Endothelial cell of umbilical vein (primary cell): Measurements from ENCODE around the gene PLXNA1. TPM values are rescaled to one million over a fixed set of nuclear protein-coding genes. Genes with fewer than 3 reads are reported as not detected.

Experiments
- BruUV-seq: library from RNA; stranded (reverse); fragments of 400-500 nt; replicated peaks from 2 replicates; lab custom pipeline; 2021; lab: Mats Ljungman, UMichigan
- CTCF ChIA-PET: fragments of 300-600, 350-600 bp; sonication (Branson Sonifier 250); formaldehyde crosslinking; loops from one replicate; lab custom pipeline; 2021; ENCODE audit warnings: antibody characterized with exemption, inconsistent platforms; lab: Charles Lee
- POLR2A ChIA-PET: fragments of 300-600, 350-600 bp; sonication (Branson Sonifier 250); formaldehyde crosslinking; loops from one replicate; lab custom pipeline; 2021; ENCODE audit warnings: antibody characterized with exemption, inconsistent platforms; lab: Charles Lee
- DNase-seq: peaks from one replicate; pipeline ENCODE4 v3.0.0-alpha.2; 2011; ENCODE audit warnings: low read depth, low spot score
- FAIRE-seq: peaks from 2 replicates; lab custom pipeline; 2011; peaks lifted over from hg19 to GRCh38; lab: Jason Lieb, UNC
- H2AFZ ChIP-seq: 2 replicates; pipeline ENCODE4 v1.6.0; 2012; ENCODE audit warnings: low read depth, low read length, control low read depth, inconsistent platforms
- H3K27ac ChIP-seq: 2 replicates; pipeline ENCODE4 v1.5.1; 2011; ENCODE audit warnings: low read depth, mild to moderate bottlenecking, control low read depth, low read length, moderate library complexity; ENCODE audit not compliant: insufficient read depth
- H3K27me3 ChIP-seq, 2 experiments: 2 replicates each; pipeline versions ENCODE4 v1.6.0 to v1.6.1; 2011; ENCODE audit warnings: low read length in 2 of 2, mixed read lengths in 1 of 2; ENCODE audit not compliant: control insufficient read depth in 2 of 2, insufficient read depth in 2 of 2
- H3K36me3 ChIP-seq, 2 experiments: 2 replicates in 1 of 2; 3 replicates in 1 of 2; pipeline ENCODE4 v1.5.1; 2011; ENCODE audit warnings: low read length in 2 of 2, mild to moderate bottlenecking in 1 of 2, moderate library complexity in 1 of 2; ENCODE audit not compliant: control insufficient read depth in 2 of 2, insufficient read depth in 2 of 2; ENCODE audit errors: extremely low read depth in 1 of 2
- H3K4me1 ChIP-seq: 3 replicates; pipeline ENCODE4 v1.5.1; 2011; ENCODE audit warnings: mild to moderate bottlenecking, low read length; ENCODE audit not compliant: control insufficient read depth, insufficient read depth; ENCODE audit errors: extremely low read depth
- H3K4me2 ChIP-seq: 2 replicates; pipeline ENCODE4 v1.6.1; 2011; ENCODE audit warnings: low read length, control low read depth, mixed read lengths; ENCODE audit not compliant: insufficient read depth
- H3K4me3 ChIP-seq, 3 experiments: fragments of 200-600 bp in 1 of 3; sonication (generic), shearing (Covaris generic) in 1 of 3; replicated peaks in 1 of 3; 2 replicates each; pipeline ENCODE4 v1.5.1; 2011 to 2016; ENCODE audit warnings: control low read depth in 3 of 3, low read length in 3 of 3, mild to moderate bottlenecking in 2 of 3, inconsistent platforms in 1 of 3, low read depth in 1 of 3, moderate library complexity in 1 of 3; ENCODE audit not compliant: insufficient read depth in 1 of 3
- H3K79me2 ChIP-seq: 2 replicates; pipeline ENCODE4 v1.6.0; 2012; ENCODE audit warnings: low read length, inconsistent platforms; ENCODE audit not compliant: control insufficient read depth, insufficient read depth
- H3K9ac ChIP-seq: replicated peaks from 2 replicates; pipeline ENCODE3; 2011; ENCODE audit warnings: low read length, control low read depth; ENCODE audit not compliant: insufficient read depth; ENCODE audit errors: extremely low read depth
- H3K9me1 ChIP-seq: replicated peaks from 3 replicates; pipeline ENCODE4 v1.6.0; 2011; ENCODE audit warnings: mild to moderate bottlenecking, low read length; ENCODE audit not compliant: control insufficient read depth, insufficient read depth; ENCODE audit errors: extremely low read depth
- H3K9me3 ChIP-seq: replicated peaks from 2 replicates; pipeline ENCODE4 v1.5.1; 2012; ENCODE audit warnings: low read length, inconsistent platforms; ENCODE audit not compliant: control insufficient read depth, insufficient read depth
- H4K20me1 ChIP-seq: replicated peaks from 2 replicates; pipeline ENCODE3; 2011; ENCODE audit warnings: mild to moderate bottlenecking, low read length; ENCODE audit not compliant: control insufficient read depth, insufficient read depth; ENCODE audit errors: extremely low read depth
- CTCF ChIP-seq, 2 donors: IDR thresholded peaks; 1 replicate in 1 of 2; 2 replicates in 1 of 2; pipeline ENCODE4 v1.5.1; 2011; ENCODE audit warnings: low read length in 2 of 2, mild to moderate bottlenecking in 2 of 2, moderate library complexity in 2 of 2, control low read depth in 1 of 2, inconsistent platforms in 1 of 2, low read depth in 1 of 2; ENCODE audit not compliant: insufficient read depth in 1 of 2; ENCODE audit errors: extremely low read depth in 1 of 2
- EZH2 ChIP-seq: IDR thresholded peaks from 2 replicates; pipeline ENCODE4 v1.6.1; 2012; ENCODE audit warnings: borderline replicate concordance, low read depth, mild to moderate bottlenecking, moderate library complexity, low read length, inconsistent platforms; ENCODE audit not compliant: severe bottlenecking
- FOS ChIP-seq: IDR thresholded peaks from 2 replicates; pipeline ENCODE4 v1.6.1; 2011; ENCODE audit warnings: mild to moderate bottlenecking, low read length, moderate library complexity, borderline replicate concordance; ENCODE audit not compliant: insufficient read depth
- GATA2 ChIP-seq: IDR thresholded peaks from 2 replicates; pipeline ENCODE4 v1.7.0; 2011; ENCODE audit warnings: low read depth, mild to moderate bottlenecking, moderate library complexity, mixed read lengths, low read length; ENCODE audit not compliant: insufficient read length, insufficient read depth
- JUN ChIP-seq: IDR thresholded peaks from 2 replicates; pipeline ENCODE4 v1.6.1; 2011; ENCODE audit warnings: borderline replicate concordance, low read depth; ENCODE audit not compliant: insufficient read length, insufficient read depth
- MAX ChIP-seq: IDR thresholded peaks from 2 replicates; pipeline ENCODE4 v1.6.1; 2011; ENCODE audit not compliant: insufficient read depth, insufficient read length
- MYC ChIP-seq: IDR thresholded peaks from one replicate; pipeline ENCODE4 v1.6.1; 2011; ENCODE audit warnings: mild to moderate bottlenecking, low read depth, low read length
- POLR2A ChIP-seq: IDR thresholded peaks from 2 replicates; pipeline ENCODE4 v1.6.1; 2012; ENCODE audit warnings: low read depth, mild to moderate bottlenecking, control low read depth, low read length
- POLR2AphosphoS5 ChIP-seq: IDR thresholded peaks from 2 replicates; pipeline ENCODE4 v1.6.1; 2012; ENCODE audit warnings: low read depth, mild to moderate bottlenecking, control low read depth, low read length, moderate library complexity; ENCODE audit not compliant: insufficient read depth
- dilution Hi-C: fragments of 300-500 bp; cut with MboI; formaldehyde crosslinking; loops from one replicate; pipeline ENCODE4 v1.15.0; 2019; ENCODE audit warnings: low sequenced_read_pairs; ENCODE audit not compliant: extremely low pct_ligation_motif_present
- intact Hi-C: fragments of 100-400 bp; cut with micrococcal nuclease; formaldehyde crosslinking; loops from one replicate; pipeline ENCODE4 v1.10.0; 2022
- polyA plus RNA-seq, 4 experiments: library from polyadenylated mRNA; depleted of rRNA in 3 of 4; stranded (reverse) in 3 of 4; unstranded in 1 of 4; fragments of >200 nt; gene quantifications; 2 replicates each; pipeline versions ENCODE4 v1.2.1 to v1.2.3, GENCODE V29; 2011 to 2012; ENCODE audit warnings: missing spikeins in 1 of 4
- total RNA-seq: library from RNA; stranded (reverse); gene quantifications from 2 replicates; pipeline ENCODE4 v1.2.3, GENCODE V29; 2021

PLXNA1 gene
- total and polyA plus RNA-seq, 2 donors (not counting 3 experiments of a cell fraction or from before 2014, with no cell fraction given) = 14.1 to 18.4 TPM

- Histone ChIP-seq H3K27ac (no peak overlapping the region), H3K9ac (no peak overlapping the region), H3K9me1 (no peaks in the 10 kb centered on the region), H3K4me3 (no peak overlapping the region), H3K9me3 (no peaks in the 10 kb centered on the region), H2AFZ (no peak overlapping the region), H3K36me3 (no peaks in the 10 kb centered on the region), H3K4me1 (no peaks in the 10 kb centered on the region), H3K27me3 (peaks cover 11 to 18% of the 10 kb centered on the region in 2 experiments), H3K4me2 (no peak overlapping the region), H4K20me1 (no peaks in the 10 kb centered on the region), H3K79me2 (no peaks in the 10 kb centered on the region)
- BruUV-seq = no TSS peak
- no peak for TF ChIP-seq POLR2A
- no peak for TF ChIP-seq CTCF (IDR thresholded peaks at IDR 0.05; ENCODE audit: extremely low read depth in 1 of 2, insufficient read depth in 1 of 2, low read depth in 1 of 2, low read length in 2 of 2)
- TF ChIP-seq POLR2AphosphoS5 = no peak
- TF ChIP-seq FOS = no peak
- TF ChIP-seq MYC = no peak
- TF ChIP-seq JUN = no peak
- no peak for TF ChIP-seq GATA2
- TF ChIP-seq MAX = no peak
- TF ChIP-seq EZH2 = no peak
- FAIRE-seq (no peak), DNase-seq (no peak)
- ChIA-PET CTCF (interaction anchor here (1.3 to 5.4 kb wide), 2 partner anchors 9 to 23 kb away, joined by 3 to 35 read pairs; partner anchors contain the start of gene PLXNA1), POLR2A (no interaction called here)
- intact Hi-C loops (no loop called here), dilution Hi-C loops (no loop called here)
Observed at GRCh38 chr3:126972866-126973265, 10.0 kb upstream of the PLXNA1 start.
